NOMO-1 treated with dmso at 0.1 percent for 144 hours (cell line): ENCODE data around the gene DSCAML1.

Source experiments
- DNase-seq: peaks from one replicate; lab custom pipeline; 2025; ENCODE audit not compliant: unreplicated experiment; lab: John Stamatoyannopoulos, UW

DSCAML1 gene

GRCh38 chr11:117510646-117511045, 286.4 kb downstream of the DSCAML1 start:
- no peak for DNase-seq

GRCh38 chr11:117509543-117509942, 287.5 kb downstream of the DSCAML1 start:
- no peak for DNase-seq

DNA sequence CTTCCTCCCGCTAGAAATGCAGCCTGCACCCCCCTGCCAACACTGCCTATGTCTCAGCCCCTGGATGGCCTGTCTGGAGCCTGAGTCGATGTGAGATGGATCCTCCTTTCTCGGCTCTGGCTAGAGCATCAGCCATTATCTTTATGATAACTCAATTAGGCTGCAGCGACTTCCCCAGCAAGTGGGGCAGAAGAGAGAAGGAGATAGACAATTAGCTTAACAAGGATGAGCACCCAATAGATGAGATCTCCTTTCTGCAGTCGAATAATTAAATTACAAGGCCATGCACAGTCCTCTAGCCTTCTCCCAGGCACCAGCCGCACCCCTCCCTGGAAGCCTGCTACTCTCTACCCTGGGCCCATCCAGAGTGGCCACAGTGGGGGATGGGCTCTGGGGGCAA, 290.0 kb downstream of the DSCAML1 start:
- DNase-seq, result no peak

DNA sequence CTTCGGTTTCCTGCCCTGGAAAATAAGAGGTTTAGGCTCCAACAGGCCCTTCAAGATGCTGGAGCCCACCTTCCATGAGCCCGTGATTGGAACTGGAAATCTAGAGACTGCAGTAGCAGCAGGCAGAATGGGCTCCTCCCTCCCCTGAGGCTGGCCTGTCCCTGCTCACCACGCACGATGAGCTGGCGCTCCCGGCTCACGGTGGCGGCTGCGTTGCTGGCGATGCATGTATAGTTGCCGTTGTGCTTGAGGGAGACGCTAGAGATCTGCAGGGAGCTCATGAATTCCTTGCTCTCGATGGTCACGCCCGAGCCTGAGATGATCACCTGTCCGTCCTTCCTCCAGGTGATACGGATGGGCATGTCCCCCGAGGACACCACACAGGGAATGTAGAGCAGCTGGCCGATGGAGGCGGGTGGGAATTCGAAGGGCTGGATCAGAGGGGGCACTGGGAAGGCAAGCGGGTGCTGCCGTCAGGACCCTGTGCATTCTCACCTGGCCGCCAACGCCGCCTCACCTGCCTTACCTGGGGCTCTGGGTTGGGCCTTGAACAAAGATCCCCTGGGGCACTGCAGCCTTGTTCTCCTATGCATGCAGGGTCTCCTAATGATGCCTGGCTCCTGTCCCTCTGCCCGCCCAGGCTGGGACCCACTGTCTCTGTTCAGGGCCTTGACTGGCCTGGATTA, 291.6 kb downstream of the DSCAML1 start:
- DNase-seq, result no peak

- no peak for DNase-seq
These were observed 294.3 kb downstream of the DSCAML1 start for GRCh38 chr11:117502779-117503100.

GRCh38 chr11:117502015-117502778, 294.8 kb downstream of the DSCAML1 start:
- DNase-seq, result no peak

GRCh38 chr11:117501237-117501898, 295.6 kb downstream of the DSCAML1 start:
- DNase-seq, result no peak

DNA sequence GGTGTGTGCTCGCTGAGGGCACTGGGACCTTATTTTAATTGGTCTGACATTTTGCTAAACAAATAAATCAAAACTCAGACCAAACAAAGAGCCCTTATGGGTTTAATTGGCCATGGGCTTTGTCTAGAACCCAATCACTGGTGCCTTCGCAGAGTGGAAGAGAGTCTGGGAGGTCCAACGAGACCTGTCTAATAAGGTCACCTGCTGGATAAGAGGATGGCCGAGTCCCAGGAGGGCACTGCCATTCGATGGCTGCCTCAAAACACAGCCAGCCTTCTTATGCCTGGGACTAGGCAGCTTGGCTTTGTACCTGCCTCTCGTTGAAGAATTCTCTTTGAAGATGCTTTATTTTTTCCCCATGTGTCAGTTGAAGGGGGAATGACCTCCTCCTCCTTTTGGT, 298.2 kb downstream of the DSCAML1 start:
- no peak for DNase-seq

DNA sequence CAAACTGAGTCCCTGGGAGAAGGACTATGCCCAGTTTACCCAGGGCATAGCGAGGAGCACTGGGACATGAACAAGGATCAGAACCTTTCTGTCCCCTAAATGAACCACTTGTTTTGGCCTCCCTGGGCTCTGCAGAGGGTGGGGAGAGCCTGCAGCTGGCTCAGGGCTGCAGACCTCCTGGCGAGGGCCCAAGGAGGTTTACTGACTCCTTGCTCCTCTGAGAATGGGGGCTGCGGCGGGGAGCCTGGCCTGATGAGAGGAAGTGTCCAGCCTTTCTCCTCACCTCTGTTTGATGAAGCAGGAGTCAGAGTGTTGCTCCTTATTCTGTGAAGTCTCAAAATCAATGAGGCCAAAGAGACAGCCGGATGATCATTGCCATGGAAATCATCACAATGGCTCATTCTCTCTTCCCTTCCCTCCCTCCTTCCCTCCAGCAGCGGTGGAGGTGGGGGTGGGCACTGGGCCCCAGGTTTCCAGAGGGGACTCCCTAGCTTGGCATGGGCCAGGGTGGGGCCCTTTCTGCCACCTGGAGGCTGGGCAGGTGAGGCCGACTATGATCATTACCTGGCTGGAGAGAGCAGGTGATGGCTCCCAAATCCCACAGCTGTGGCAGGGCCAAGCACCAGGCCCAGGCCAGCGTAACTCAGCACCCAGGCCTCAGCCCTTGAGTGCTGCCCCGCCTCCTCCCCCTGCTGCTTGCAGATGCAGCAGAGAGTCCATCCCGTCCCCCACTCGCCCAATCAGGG, 299.6 kb downstream of the DSCAML1 start:
- DNase-seq, result no peak

DNA sequence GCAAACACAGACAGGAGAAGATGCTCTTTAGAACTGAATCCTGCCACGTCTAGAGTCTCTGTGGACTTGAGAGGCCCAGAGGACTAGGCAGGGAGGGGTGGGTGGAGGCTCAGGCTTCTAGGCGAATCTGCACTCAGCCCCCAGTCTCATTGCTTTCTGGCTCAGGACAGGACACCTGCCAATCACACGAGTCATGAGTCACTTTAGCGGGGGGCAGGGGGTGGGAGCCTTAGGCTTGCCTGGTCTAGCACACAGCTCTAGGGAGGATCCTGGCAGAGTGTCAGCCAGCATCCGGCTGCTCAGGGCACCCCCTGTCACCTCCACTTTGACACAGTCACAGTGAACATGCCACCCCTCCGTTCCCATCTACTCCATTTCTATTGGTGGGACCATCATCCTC, 301.7 kb downstream of the DSCAML1 start:
- no peak for DNase-seq

DNA sequence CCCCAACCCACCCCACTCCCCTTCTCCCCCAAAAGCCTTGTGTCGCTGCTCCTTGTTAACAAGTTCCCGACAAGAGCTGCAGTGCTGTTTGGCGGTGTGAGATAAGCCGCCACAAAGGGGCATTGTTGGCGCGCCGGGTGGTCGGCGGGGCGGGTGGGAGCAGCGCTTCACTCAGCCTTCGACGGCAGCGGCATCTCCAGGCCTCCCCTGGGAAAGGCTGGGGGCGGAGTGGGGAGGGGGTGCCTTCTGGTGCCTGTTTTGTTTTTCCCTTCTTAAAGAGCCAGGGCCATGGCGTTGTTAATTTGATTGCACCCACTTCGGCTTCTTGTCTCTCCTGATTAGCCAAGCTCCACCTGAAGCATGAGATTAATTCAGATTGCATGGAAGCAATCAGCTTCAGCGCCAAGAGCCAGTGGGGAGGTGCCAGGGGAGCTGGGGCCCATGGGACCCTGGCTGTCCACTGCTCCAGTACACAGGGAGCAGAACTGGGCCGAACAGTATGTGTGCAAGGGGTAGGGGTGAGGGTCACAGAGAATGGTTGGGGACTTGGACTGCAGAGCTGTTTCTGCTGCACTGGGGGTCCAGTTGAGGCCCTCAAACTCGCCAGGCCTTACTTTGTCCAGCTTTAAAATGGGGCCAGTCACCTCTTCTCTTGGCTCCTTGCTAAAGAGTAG, 304.3 kb downstream of the DSCAML1 start:
- no peak for DNase-seq

DNA sequence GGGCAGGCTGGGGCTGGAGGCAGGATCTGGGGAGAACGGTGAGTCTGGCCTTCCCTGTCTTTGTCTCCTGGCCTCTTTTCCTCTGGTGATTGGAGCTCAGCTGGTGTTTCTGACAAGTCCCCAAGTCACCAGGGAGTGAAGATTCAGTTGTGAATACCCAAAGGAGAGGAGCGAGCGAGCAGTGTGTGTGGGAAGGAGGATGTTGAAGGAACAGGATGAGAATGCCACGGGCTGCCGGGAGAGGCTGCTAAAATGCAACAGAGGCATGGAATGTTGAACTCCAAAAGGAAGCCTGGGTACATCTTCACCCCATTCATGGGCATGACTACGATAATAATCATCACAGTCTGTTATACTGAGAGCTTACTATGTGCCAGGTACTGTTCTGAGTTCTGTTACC, 306.1 kb downstream of the DSCAML1 start:
- no peak for DNase-seq

DNA sequence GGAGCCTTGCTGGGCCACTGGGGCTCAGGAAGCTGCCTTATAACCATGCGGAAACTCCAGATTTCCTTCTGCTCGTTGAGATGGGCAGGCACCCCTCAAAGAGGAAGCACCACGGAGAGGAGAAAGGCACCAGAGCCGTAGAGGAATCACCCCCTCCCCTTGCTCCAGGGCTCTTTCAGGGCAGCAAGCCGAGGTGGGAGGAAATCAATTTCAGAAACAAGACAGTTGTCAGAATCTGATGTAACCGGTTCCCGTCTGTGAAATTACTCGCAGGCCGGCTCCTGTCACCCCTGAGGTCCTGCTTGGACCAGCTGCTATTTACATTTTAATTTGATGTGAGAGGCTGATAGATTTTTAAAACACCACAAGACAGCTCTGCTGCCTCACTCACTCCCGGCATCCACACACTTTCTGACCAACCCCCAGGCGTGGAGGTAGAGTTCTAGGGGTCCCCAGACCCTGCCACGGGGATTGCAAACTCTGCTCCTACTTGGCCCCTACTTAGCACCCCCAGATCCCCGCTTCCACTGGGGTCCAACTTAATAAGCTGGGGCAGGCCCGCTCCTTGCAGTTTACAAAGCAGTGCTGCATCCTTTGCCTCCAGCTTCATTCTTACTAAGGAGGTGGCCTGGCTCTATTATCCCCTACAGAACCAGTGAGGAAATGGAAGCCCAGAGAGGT, 306.9 kb downstream of the DSCAML1 start:
- peak; percentile 10 for DNase-seq

DNA sequence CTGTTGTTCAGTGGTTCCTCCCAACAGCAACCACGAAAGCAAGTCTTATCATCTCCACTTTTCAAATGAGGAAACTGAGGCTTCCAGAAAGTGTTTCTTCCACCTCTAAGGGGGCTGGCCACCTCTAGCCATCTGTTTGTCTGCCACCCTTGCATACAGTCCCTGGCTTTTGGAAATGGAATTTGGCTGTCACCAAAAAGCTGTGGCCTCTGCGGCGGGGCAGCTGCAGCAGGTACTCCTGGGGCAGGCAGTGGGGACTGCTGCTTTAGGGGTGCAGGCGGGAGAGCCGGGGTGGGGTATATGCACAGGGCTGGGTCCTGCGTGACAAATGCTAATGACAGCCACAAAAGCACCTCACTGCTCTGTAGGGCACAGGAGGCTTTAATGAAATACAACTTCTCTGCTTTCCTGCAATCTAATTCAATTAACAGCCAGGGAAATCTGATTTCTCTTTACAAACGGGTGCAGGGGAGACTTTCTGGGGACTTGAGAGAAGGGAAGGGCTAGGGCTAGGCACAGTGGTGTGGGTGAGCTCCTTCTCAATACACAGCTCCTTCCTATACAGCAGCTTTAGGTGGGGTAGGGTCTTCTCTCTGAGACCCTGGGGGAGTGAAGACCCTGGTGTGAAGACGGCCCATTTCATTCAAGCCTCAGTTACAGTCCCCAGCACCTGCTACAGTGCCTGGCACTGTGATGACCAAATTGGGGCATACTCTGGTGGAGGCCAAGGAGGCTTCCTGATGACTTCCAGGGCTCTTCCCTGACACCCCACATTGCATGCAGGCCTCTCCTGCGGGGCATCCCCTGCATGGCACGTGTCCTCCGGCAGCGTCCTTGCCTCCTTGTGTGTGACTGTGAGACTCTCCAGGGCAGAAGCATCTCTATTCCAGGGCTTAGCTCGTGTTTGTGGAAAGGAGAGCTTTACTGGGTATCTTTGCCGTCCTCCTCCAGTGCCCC, 307.7 kb downstream of the DSCAML1 start:
- no peak for DNase-seq

DNA sequence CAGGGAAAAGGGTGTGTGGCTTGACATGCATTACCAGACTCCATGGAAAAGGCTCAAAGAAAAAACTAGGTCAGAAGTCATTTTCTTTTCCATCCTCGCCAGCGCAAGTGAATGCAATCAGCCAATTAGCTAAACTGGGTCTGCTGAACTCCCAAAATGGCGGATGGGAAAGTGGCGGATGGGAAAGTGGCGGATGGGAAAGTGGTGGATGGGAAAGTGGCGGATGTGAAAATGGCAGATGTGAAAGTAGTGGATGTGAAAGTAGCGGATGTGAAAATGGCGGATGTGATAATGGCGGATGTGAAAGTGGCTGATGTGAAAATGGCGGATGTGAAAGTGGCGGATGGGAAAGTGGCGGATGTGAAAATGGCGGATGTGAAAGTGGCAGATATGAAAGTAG, 311.0 kb downstream of the DSCAML1 start:
- no peak for DNase-seq

- no peak for DNase-seq
These were observed 312.9 kb downstream of the DSCAML1 start for GRCh38 chr11:117484156-117484555.

DNA sequence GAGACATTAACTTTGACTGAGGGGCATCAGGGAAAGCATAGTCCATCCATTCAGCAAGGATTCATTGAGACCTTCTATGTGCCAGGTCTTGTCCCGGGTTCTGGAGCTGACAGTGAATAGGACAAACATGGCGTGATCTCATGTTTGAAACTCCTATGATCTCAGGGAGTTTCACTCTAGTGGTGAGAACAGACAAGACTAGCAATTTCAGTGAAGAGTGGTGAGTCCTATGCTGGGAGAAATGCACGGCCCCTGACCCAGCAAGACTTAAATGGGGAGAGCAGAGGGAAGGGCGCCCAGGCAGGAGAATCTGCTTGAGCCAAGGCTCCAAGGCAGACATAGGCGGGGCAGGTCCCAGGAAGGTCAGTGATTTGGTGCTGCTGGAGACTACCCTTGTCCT, 313.6 kb downstream of the DSCAML1 start:
- no peak for DNase-seq

GRCh38 chr11:117482881-117483280, 314.1 kb downstream of the DSCAML1 start:
- DNase-seq, result no peak

GRCh38 chr11:117481885-117482284, 315.1 kb downstream of the DSCAML1 start:
- no peak for DNase-seq
